ENCODE results near the gene BTBD9.

Gene BTBD9

DNA sequence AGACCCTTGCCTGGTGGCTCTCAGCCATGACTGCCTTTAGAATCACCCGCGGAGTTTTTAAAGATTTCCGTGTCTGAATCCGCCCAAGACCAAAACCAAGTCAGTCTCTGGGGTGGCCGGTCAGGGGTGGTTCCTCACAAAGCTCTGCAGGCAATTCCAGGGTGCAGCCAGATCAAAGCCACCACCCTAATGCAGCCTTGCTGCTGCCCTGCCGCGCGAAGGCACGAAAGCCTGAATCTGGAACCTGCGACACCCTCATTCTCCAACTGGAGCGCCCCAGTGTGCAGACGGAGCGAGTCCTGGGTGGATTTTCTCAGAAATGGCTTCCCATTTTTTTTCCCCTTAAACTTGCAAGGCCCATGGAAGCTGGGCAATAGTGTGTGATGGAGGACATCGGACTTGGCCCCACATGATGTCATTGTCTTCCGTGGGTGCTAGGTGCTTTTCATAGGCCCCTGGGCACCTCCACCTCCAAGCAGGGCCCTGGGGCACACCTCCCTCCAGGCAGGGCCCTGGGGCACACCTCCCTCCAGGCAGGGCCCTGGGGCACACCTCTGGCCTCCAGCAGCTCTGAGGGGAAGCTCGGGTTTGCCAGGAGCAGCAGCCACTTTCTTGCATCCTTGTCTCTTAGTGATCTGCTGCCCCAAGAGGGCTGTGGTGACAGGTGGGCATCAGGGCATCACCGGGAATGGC lies 477.1 kb downstream of the BTBD9 start:
- no peak for DNase-seq (ENCODE audit: low read depth in 3 of 3)

DNA sequence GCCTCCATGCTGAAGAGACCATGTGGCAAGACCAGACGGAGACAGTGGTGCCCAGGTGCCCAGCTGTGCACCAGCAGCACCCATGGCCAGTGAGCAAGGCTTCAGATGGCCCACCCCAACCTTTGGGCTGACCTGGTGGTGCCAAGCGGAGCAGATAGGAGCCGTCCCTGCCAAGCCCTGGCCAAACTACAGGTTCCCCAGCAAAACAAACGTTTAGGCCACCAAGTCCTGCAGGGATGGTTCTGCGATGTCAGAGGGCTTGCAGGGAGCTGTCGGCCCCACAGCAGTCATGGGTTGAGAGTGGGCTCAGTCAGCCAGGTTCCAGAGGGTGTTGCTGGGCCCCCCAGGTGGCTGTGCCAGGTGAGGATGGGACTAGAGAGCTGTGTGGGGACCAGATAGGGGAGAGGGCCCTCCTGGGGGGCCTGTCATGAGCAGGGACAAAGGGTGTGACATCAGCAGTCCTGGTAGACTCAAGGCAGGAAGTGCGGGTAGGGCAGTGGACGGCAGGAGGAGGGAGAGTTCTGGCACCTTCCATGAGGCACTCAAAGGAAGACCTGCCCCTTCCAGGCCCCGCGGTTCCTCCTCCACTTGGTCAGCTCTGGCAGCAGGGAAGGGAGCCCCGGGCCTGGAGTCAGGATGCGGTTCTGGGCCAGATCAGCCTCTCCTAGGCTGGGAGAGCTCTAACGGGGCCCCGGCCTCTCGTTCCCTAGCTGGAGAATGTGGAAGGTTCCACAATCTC lies 477.8 kb downstream of the BTBD9 start:
- DNase-seq (ENCODE audit: low read depth in 3 of 3): no peak

DNA sequence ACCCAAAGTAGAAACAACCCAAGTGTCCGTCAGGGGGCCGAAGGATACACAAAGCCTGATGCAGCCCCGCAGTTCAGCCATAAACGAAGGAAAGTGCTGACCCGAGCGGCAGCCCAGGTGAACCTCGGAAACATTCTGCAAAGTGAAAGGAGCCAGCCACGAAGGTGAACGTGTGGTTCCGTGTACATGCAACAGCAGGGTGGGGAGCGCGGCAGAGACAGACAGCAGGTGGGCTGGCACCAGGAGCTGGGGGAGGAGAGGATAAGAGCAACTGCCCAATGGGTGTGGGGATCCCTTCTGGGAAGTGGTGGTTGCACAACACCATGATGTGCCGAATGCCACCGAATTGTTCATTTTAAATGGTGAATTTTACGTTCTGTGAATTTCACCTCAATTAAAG lies 478.4 kb downstream of the BTBD9 start:
- DNase-seq (ENCODE audit: low read depth in 3 of 3): no peak

DNA sequence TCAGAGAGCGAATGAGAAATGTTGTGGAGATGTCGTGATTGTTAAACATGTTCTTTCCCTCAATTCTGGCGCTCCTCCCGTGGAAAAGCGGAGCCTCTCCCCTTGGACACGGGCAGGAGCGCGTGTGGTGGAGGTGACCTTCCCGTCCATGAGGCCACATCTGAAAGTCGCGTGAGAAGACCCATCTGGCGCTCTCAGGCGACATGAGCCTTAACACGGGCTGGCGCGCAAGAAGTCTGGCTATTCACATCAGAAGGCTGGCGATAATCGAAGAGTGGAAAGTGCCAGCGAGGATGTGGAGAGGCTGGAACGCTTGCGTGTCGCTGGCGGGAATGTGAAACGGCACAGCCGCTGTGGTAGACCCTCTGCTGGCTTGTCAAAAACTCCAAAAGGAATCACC lies 478.9 kb downstream of the BTBD9 start:
- DNase-seq (ENCODE audit: low read depth in 3 of 3): no peak

DNA sequence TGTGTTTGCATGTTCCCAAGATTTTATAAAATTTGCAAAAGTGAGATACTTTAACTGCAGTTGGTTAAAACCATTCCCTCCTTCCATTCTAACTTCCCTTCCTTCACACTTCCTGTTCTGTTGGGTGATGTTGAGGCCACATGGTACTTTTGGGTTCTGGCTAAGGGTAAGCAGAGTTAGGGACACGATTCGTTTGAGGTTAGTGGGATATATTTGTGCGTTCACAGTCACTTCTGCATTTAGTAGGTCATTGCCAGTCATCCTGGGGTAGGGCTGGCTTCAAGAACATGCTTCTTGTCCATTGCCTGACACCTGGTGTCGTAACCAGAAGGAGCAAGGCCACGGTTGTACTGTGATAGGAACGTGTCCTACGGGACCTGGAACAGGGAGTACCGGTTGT lies 480.1 kb downstream of the BTBD9 start:
- DNase-seq (ENCODE audit: low read depth in 3 of 3): no peak

DNA sequence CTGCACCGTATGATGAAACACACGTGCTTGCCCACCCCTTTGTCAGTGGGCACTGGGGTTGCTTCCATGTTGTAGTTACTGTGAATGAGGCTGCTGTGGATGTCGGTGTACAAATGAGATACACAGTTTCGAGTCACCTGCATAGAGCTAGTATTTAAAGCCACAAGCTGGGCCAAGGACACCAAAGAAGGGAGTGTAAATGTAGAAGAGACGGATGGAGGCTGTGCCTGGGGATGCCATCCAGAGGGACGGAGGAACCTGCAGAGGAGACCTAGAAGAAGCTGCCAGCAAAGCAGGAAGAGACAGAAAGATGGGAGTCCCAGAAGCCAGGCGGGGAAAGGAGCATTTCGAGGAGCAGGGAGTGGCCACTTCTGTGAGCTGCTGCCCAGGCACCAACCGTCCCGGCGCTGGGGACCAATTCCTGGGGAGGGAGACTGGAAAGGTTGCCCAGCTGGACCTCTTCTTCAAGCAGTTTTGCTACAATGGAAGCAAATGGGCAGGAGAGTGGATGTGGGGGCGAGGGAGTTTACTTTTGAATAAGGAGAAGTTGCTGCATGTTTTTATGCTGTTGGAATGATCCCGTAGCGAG lies 480.9 kb downstream of the BTBD9 start:
- no peak for DNase-seq (ENCODE audit: low read depth in 3 of 3)

DNA sequence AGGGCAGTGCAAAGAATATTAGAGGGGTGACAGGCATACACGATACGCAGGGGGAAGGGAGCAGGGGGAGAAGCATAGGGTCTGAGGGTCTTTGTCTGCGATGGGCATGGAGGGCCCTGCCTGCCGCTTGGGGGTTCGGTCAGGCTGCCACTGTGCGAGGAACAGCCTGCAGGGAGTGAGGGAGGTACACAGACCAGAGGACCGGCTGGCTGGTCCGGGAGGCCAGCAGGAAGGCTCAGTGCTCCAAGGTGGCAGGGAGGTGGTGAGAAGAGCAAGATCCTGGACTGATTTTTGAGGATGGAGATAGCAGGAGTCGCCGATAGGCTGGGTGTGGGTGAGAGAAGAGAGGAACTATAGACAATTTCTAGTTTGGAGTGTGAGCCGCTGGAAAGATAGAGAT lies 481.8 kb downstream of the BTBD9 start:
- DNase-seq (ENCODE audit: low read depth in 3 of 3): no peak

DNA sequence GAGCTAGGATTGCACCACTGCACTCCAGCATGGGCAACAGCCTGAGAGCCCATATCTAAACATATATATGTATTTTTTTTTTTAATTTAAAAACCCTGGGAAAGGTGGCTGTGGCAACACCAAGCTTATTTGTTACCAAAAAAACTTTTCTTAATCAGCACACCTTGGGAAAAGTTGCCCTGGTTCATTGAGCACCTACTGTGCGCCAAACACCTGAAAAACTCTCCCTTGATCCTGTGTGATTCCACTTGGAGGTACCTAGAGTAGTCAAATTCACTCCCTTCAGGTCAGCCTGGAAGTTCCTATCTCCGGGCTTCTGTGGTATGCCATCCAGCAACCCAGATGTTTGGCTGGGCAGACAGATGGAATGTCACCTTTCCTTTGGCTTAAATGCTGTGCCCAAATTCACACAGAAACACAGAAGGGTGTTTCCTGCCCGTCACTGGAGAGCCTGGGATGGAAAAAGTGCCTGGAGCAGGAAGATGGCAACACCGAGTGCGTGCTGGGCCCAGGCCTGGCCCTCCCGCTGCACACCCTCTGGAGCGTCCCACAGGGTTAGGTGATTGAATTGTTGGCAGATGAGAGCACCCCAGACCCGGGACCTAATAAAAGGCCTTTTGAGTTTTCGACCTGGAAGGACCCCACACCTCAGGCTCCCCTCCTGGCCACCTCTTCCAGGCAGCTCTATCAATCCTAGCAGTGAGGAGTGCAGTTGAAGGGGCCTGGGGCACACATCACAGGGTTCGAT lies 482.7 kb downstream of the BTBD9 start:
- DNase-seq (ENCODE audit: low read depth in 3 of 3): no peak

DNA sequence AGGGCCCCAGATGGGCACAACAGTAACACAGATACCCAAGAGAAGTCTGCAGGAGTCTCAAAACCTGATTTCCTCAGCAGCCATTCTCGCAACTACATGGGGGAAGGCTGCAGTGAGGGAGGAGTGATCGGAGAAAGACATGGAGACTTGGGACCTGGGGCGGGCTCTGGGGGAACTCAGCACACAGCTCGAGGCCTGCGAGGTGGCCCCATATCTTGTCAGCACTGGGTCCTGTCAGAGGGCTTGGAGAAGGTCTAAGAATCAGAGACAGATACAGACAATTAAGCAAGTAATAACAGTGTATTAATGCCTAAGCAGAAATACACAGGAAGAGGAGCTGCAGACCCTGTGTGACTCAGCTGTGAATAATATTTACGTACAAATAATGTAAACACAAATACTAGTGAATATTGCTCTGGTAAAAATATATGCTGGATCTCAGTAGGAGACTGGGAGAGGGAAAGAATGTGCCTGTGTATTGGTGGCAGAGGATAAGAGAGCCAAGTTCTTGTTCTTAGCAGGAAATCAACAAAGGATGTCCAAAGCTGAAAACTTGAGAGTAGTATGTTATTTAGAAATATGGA lies 484.0 kb downstream of the BTBD9 start:
- no peak for DNase-seq (ENCODE audit: low read depth in 3 of 3)

DNA sequence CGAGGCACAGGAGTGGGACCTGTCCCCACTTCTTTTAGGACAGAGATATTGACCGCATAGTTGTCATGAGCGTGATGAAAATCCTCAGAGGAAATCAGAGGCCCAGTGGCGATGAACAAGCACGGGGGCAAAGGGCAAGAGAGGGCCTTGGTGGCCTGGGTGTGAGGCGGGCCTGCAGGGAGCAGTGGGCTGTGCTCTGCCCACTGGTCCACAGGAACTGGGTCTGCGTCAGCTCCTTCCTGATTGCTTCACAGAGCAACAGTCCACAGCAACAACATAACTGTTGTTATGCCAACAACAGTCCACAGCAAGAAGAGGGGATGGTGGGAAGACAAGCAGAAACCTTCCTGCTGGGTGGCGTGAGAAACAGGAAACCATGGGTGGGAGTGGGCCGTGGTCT lies 484.6 kb downstream of the BTBD9 start:
- DNase-seq (ENCODE audit: low read depth in 3 of 3): no peak

DNA sequence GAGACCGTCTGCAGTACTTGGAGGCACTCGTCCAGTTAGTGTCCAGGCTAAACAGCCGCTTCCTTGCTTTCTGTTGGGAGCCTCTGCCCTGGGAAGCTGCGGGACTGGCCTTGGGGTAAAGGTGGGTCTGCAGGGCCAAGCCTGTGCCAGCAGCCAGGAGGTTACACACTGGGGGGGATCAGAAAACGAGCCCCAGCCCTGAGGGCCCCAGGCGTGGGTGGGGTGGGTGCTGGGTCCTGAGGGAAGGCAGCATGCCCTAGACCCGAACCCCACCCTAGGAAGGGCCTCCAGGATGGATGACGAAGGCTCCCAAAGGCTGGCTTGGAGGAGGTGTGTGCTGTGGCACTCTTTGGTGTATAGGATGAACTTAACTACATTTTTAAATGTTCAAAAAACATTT lies 485.0 kb downstream of the BTBD9 start:
- DNase-seq (ENCODE audit: low read depth in 3 of 3): no peak

DNA sequence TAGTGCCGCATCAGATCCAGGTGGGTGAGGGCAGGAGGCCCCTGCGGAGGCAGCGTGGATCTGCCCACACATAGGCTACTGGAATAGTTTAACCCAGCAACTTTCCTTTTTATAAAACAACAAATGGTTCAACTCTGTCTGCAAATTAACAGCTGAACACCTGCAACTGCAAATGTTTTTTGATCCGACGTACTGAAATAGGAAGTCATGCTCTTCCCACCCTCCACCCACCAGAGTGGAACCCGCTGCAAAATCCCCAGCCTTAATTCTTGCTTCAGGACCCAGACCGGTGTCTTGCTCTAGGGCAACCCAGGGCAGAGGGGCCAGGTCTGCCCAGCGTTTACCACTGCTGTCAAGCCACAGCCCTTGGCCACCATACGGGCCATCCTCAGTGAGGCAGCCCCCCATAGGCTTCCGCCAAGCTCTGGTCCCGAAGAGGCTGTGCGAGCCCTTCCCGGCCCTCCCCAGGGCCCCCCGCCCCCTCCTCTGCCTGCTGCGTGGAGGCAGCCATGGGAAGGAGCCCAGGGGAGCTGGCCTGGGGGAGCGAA lies 485.9 kb downstream of the BTBD9 start:
- no peak for DNase-seq (ENCODE audit: low read depth in 3 of 3)

DNA sequence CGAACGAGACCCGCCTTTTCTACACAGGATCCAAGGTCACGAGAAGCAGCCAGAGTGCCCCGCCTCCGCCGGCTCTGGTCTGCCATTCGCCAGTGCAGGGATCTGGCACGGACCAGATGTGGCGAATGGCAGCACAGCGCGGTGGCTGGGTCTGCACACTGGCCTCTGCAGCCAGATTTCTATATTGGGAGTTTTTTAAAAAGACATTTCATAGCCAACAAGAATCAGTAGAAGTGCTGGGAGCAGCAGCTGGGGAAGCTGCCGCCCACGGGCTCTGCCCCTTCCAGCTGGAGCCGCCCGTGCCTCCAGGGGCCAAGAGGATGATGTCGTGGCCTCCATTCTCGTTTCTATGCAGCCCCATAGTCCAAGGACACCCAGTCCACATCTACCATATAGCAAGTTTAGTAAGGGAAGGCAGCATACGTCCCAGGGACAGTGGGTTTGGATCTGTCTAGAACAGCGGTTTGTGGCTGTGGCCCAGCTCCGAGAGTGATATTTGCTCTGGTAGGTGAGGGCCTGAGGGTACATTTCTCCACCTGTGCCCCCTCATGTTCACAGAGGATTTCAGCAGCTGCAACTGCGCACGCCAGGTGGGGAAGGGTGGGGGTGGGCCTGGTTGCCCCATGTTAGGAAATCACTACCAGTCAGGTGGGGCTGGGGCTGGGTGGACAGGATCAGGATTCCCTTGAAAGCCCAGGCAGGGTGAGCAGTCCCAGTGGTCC lies 486.5 kb downstream of the BTBD9 start:
- no peak for DNase-seq (ENCODE audit: low read depth in 3 of 3)

DNA sequence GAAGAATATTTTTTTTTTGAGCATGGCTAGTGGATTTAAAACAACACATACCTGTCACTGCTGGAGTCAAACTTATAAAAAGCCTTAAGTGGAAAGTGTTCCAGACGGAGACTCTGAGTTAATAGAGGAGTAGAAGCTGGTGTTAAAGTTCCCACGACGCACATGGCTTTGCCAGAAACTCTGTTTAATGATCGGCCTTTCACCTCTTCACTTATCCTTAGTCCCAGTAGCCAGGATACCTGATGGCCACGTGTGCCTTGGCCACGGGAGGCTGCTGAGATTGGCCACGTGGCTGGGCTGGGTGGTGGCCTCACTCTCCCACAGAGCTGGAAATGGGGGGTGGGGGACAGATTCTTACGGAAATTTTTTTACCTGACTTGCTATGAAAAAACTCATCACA lies 487.1 kb downstream of the BTBD9 start:
- no peak for DNase-seq (ENCODE audit: low read depth in 3 of 3)

DNA sequence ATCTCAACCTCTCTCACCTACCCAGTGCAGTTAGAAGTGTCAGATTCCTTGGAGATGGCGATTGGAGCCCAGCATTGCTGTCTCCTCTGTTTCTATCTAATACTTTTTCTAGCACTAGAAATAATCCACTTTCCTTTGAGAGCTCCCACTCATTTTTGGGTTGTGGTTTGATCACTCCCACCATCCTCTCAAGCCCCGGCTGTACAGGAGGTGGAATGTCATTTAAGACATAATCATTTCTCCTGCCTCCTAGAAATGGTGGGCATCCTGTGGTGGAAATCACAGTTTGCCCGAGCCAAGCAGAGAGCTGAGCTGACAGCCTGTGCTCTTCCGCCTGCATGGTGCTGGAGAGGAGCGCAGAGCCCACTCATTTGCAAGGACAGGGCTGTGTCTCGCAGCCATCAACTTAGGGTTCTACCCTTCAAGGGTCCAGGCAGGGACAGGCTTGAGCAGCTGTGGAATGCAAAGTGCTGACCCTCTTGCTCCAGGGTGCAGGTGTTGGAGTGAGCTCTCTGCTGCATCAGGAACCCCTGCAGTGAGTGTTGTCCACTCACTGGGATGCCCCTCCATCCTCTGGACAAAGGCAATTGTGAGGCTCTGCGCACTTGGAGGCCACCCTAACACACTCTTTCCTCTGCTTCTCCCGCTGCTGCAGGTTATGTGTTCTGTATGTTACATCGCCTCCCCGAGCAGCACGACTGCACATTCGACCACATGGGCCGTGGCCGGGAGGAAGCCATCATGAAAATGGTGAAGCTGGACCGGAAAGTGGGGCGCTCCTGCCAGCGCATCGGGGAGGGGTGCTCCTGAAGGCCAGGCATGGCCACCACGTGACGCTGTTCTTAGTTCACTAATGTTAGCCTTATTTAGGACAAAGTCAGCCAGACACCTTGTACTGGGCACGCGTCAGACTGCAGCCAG lies 487.9 kb downstream of the BTBD9 start:
- no peak for DNase-seq (ENCODE audit: low read depth in 3 of 3)

DNA sequence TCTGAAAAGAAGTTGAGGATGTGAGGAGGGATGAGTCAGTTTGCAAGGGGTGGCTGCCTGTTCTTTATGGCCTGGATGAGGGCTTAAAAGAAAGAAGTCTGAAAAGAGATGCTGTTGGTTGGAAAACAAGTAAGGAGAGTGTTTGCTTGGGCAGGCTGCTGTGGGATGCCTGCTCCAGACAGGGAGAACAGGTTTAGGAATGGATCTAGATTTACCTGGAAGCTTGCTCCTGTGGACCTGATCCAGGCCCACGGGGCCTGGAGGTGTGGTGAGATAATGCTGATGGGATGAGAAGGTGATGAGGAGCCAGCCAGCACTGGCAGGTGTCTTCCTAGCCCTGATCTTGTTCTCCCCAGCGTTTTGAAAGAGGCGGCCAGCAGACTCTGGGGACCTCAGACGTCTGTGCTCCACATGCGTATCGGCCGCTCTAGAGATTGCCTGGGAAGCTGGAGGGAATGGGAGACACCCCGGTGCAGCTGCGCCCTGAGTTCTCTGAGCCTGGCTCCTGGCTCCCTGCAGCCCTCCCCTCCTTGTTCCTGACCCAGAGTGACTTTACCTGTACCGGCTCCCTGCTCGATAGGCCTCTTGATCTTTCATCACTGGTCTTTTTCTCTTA lies 488.9 kb downstream of the BTBD9 start:
- no peak for DNase-seq (ENCODE audit: low read depth in 3 of 3)

DNA sequence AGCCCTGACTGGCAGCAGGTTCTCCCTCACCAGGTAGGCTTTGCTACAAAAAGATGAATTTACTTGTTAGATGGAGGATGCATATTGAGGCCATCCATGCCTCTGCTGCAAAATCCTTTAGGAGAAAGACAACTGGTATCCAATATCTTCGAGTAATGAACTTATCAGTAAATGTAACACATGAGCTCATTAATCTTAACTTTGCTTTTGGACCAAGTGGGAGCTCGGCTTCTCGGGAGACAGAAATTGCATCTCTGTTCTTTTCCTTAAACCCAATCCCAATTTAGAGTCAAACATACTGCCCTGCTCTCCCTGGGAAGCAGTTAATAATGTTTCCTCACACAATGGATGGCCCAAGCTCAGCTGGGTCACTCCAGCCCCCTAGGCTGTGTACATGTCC lies 489.7 kb downstream of the BTBD9 start:
- DNase-seq (ENCODE audit: low read depth in 3 of 3): no peak

DNA sequence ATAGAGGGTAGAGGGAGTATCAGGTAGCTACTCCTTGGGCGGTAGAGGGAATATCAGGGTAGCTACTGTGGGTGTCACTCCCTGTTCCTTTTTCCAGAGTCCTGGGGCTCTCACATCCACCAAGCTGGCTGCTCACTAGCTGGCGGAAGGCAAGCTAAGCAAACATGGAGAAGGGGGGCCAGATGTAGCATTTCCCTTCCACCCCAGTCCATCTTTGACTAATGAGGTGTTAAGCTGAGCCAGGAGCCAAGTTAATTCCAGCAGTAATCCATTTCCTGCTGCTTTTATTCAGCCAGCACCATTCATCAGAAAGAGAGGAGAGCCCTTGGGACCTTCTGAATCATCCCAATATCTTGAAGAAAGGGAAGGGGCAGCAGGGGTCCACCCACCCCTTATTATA lies 490.2 kb downstream of the BTBD9 start:
- no peak for DNase-seq (ENCODE audit: low read depth in 3 of 3)

DNA sequence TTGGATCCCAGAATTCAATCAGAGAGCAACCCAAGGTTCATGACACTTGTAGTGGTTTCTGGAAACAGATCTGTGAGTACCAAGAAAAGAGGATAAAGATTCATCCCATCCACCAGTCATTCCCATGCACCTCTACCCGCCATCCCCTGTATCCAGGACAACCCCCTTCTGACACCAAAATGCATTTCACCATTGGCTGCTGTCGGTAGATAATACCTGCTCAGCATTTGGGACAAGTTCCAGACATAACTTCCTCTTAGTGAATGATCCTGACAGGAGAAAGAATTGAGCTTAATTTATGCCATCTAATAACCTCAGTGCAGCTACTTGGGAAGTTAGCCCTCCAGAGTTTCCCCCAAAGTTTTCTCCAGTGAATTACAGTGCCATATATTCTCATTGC lies 491.1 kb downstream of the BTBD9 start:
- no peak for DNase-seq (ENCODE audit: low read depth in 3 of 3)

DNA sequence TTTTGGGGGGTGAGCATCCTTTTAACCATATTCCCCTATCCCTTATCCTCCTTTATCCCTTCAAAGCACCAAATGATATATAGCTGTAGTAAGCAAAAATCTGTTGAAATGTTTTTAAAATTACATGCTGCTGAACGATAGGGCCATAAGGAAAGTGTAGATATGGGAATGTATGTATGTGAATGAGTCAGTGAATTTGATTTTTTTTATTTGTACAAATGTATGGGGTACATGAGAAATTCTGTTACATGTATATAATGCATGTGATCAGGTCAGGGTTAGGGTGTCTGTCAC lies 493.0 kb downstream of the BTBD9 start:
- no peak for DNase-seq (ENCODE audit: low read depth in 3 of 3)
